GM19099 (cell line): ENCODE results near the gene SNRPA1.

Experiments
- POLR2A ChIP-seq: IDR thresholded peaks from 3 replicates; pipeline ENCODE4 v1.6.1; 2011; ENCODE audit warnings: low read depth; ENCODE audit not compliant: insufficient read length; ENCODE audit errors: extremely low read depth

SNRPA1 gene

GRCh38 chr15:101309436-101310160 is 14.6 kb upstream of the SNRPA1 start:
- TF ChIP-seq POLR2A, result no peak

GRCh38 chr15:101308604-101309435 is 13.8 kb upstream of the SNRPA1 start:
- no peak for TF ChIP-seq POLR2A

- no peak for TF ChIP-seq POLR2A
Measured at GRCh38 chr15:101307897-101308603, 13.0 kb upstream of the SNRPA1 start.

GRCh38 chr15:101307048-101307896 is 12.2 kb upstream of the SNRPA1 start:
- no peak for TF ChIP-seq POLR2A

DNA sequence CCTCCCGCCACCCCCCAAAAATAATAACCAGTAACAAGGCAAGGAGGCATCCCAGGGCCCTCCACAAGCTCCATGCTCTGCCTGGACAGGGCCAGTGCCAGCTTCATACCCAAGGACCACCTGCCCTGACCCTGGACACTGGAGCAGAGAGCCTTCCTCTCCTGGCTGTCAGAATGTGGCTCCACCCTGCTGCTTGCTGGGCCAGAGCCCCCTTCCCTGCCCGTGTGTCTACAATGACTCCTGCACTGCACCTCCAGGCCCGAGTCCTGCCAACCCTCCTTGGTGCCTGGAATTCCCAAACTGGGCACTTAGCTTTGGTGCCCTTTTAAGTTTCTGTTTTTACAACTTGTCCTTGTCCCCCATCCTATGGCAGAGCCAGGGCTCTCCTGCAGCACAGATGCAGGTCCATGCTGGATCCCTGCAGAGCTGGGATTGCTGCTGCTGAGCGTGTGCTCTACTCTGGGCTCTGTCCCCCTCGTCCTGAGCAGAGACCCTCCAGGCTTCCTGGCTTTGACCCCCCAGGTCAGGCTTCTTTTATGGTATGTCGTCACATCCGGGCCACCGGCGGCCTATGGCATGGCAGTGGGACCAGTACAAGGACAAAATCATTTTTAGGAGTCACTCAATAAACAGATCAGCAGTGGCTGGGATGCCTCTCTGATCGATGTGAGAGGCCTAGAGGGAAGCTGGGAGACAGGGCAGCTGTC is 11.4 kb upstream of the SNRPA1 start:
- TF ChIP-seq POLR2A, result no peak

- no peak for TF ChIP-seq POLR2A
Measured at GRCh38 chr15:101305820-101306255, 10.8 kb upstream of the SNRPA1 start.

GRCh38 chr15:101303408-101303807 is 8.4 kb upstream of the SNRPA1 start:
- TF ChIP-seq POLR2A, result no peak

DNA sequence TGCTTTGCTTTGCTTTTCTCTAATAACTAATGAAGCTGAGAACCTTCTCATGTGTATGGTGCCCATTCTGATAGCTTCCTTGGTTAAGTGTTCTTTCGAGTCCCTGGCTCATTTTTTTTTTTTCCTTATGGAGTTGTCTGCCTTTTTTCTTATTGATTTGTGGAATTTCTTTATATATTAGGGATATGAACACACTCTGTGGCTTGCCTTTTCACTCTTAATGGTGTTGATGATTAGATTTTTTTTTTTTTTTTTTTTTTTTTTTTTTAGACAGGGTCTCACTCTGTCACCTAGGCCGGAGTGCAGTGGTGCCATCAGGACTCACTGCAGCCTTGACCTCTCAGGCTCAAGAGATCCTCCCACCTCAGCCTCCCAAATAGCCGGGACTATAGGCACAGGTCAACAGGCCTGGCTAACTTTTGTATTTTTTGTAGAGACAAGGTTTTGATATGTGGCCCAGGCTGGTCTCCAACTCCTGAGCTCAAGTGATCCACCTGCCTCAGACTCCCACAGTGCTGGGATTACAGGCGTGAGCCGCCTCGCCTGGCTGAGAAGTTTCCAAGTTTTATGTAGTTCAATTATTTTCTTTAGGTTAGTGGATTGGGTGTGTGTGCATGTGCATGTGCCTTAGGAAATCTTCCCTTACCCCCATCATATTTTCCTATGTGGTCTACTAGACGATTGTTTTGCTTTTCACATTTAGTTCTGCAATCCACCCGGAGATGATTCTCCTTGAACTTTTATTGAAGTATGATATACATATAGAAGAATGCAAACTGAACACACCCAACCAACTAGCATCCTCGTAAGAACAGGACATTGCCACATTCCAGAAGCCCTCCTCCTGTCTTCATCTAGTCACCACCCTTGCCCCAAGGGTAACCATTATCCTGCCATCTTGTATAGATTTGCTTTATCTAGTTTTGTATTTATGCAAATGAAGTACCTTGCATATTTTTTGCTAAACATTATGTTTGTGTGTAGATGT is 1.7 kb upstream of the SNRPA1 start:
- no peak for TF ChIP-seq POLR2A

GRCh38 chr15:101295607-101296161 is 636 bp upstream of the SNRPA1 start:
- TF ChIP-seq POLR2A, result no peak

DNA sequence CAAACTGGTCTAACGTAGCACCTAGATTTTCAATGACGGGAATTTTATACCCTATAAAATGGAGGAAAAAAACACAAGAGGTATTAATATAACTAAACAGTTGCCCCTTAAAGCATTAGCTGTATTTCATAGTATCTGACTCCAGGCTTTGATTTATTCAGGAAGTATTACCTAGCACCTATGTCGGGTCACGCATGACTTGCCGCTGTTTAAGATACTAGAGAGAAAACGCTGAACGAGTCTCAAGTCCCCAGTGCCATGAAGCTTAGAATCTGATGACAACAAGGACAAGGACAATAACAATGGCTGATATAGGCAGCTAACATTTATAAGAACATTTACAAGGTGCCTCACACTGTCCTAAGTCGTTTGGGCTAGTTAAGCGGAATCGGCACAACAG is 1.9 kb downstream of the SNRPA1 start:
- no peak for TF ChIP-seq POLR2A

DNA sequence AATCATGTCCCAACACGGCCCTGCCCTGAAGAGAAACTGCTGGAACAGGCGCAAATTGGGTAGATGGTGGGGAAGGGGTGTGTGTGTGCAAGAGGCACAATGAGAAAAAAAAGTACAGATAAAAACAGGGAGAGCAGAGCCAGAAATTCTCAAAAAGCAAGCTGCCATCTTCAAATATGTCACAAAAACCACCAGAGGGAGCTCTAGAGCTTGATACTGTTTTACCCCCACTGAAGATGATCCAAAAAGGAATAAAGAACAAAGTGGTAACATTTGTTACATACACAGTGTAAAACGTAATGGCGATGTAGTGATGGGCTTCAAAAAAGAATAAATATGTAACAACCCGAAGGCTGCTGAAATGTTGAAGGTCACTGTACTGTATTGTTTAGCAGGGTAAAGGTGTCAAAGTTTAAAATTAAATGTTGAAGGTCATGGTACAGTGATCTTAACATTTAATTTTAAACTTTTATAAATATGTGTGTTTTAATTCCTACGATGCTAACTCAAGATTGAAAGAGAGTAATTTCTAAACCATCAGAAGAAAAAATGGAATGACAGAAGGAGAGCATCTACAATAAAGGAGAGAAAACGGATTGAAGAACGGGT is 6.0 kb downstream of the SNRPA1 start:
- no peak for TF ChIP-seq POLR2A

DNA sequence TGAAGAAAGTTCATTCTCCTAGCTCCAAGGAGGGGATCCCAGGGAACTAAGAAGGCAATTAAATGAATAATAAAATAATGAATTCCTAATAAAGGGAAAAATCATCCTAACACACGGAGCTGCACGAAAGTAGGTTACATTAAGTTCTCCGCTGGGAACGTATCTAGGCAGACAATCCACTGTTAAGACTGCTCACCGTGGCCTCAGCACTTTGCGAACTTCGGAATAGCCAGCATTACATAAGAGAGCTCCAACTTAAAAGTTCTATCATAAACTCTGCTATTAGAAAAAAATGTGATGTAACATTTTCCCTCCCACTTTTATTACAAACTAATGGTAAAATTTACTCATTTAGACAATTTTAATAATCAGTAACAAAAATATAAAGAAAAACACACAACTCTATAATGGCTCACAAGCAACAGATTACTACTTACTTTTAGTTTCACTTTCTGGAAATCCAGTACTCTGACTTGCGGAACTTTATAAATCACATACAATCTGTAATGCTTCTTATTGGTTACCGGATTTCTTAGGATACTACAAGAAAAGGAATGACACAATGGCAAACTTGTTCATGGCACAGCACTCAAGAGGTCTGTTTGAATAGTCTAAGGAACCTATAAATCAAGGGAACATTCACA is 8.5 kb downstream of the SNRPA1 start:
- TF ChIP-seq POLR2A, result no peak

DNA sequence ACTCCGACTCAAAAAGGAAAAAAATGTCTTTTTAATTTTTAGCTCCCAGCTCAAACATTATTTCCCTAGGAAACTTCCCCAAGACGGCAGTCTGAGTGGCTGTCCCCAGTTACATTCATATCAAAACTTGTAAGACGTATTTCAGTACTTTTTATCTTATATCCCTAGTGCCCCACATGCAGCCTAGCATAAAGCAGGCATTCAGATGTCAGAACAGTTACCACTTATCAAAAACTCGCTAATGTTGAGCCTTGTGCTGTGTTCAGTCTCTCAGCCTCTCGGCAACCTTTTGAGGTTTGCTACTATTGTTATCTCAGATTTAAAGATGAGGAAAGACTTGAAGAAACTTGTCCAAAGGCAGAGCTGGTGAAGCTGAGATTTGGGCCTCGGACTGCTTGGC is 11.1 kb downstream of the SNRPA1 start:
- TF ChIP-seq POLR2A, result no peak
